LNCaP clone FGC (cell line): ENCODE results near the gene SELENBP1.
A peak's percentile ranks its signal among the peaks of the same experiment; 100 is the strongest.

Source experiments
- DNase-seq: peaks from one replicate; pipeline ENCODE4 v3.0.0-alpha.2; 2011; ENCODE audit warnings: low read depth
- H3K4me3 ChIP-seq: 2 replicates; pipeline ENCODE4 v1.5.1; 2011; ENCODE audit warnings: mild to moderate bottlenecking, low read depth, low read length, control low read depth
- TF ChIP-seq, protein P1 (sequence below): IDR thresholded peaks from 2 replicates; pipeline ENCODE4 v1.5.1; 2012; ENCODE audit warnings: mild to moderate bottlenecking; ENCODE audit not compliant: control insufficient read depth, insufficient read depth; ENCODE audit errors: extremely low read depth

SELENBP1 gene

DNA sequence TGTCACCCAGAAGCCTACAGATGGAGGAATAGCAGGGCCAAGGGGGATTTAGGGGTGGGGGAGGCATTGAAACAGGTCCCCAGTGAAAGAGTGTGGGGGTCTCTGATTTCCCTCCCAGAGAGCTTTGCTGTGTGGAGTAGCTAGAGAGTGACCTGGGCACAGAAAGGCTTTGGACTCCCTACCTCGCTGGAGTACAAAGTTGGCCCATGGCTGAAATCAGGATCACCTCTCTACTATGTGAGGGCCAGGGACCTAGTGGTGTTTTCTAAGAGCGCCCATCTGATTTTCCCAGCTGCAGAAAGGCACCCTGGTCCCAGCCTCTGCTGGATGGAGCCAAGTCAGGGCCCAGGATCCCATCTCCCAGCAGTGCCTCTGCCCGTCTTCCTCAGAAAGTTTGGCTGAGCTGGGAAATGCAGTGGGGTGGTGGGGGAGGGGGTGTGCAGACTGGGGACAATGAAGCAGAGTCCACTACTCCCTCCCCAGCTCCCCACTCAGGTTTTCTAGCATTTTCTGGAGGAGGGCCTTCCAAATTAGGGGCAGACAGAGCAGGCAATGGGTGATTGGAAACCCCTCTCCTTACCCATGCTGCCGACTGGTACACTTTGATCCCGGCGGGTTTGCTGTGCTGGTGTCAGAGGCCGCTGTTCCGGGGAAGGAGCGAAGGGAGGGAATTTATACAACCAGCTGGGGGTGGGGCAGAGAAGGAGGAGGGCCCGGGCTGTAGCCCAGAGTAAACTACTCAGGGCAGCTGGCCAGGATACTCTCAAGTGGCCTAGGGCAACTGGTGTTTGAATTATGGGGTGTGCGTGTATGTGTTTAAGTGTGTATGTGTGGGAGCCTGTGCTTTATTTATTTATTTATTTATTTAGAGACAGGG is at the start of gene SELENBP1:
Gene SELENBP1, minus strand, starts transcription at position 648 of the 877 bp plus-strand sequence. Its CDS starts 64 bp downstream, at position 584.
- DNase-seq, result peak; percentile 86
- H3K4me3 ChIP-seq, result peak within 1 kb of the TSS; percentile 86
- TF ChIP-seq, protein P1, sequence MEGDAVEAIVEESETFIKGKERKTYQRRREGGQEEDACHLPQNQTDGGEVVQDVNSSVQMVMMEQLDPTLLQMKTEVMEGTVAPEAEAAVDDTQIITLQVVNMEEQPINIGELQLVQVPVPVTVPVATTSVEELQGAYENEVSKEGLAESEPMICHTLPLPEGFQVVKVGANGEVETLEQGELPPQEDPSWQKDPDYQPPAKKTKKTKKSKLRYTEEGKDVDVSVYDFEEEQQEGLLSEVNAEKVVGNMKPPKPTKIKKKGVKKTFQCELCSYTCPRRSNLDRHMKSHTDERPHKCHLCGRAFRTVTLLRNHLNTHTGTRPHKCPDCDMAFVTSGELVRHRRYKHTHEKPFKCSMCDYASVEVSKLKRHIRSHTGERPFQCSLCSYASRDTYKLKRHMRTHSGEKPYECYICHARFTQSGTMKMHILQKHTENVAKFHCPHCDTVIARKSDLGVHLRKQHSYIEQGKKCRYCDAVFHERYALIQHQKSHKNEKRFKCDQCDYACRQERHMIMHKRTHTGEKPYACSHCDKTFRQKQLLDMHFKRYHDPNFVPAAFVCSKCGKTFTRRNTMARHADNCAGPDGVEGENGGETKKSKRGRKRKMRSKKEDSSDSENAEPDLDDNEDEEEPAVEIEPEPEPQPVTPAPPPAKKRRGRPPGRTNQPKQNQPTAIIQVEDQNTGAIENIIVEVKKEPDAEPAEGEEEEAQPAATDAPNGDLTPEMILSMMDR, result no peak

DNA sequence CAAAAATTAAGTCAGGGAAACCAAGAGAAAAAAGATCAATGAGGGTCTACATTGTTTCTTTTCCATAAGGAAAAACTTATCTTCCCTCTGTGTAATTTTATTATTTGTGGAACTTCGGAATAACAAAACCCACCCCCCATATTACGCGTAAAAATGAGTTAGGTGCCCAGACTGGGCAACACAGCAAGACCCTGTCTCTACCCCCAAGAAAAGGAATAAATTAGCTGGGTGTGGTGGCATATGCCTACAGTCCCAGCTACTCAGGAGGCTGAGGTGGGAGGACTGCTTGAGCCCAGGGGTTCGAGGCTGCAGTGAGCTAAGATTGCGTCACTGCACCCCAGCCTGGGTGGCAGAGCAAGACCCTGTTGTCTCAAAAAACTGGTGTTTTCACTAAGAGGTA is 47.3 kb upstream of the SELENBP1 start:
- TF ChIP-seq, protein P1, result no peak
- no peak for DNase-seq
- H3K4me3 ChIP-seq, result no peak overlapping the region

DNA sequence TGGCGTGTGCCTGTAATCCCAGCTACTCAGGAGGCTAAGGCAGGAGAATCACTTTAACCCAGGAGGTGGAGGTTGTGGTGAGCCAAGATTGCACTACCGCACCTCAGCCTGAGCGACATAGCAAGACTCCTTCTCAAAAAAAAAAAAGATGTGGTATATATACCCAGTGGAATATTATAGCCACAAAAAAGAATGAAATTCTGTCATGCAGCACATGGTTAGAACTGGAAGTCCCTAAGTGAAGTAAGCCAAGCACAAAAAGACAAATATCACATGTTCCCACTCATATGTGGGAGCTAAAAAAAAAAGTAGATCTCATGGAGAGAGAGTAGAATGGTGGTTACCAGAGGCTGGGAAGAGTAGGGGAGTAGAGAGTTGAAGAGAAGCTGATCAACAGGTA is 45.6 kb upstream of the SELENBP1 start:
- DNase-seq, result no peak
- no peak overlapping the region for H3K4me3 ChIP-seq
- TF ChIP-seq, protein P1, result no peak

DNA sequence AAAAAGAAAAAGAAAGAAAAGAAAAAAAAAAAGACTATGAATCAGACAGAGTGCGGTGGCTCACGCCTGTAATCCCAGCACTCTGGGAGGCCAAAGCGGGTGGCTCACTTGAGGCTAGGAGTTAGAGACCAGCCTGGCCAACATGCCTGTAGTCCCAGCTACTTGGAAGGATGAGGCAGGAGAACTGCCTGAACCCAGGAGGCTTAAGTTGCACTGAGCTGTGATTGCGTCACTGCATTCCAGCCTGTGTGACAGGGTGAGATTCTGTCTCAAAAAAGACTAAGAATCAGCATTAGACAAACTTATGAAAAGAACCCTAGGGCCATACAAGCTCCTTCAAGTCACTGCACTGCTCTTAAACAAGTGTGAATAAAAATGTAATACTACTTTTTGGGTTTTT is 43.7 kb upstream of the SELENBP1 start:
- no peak for DNase-seq
- H3K4me3 ChIP-seq, result no peak overlapping the region
- TF ChIP-seq, protein P1, result no peak

DNA sequence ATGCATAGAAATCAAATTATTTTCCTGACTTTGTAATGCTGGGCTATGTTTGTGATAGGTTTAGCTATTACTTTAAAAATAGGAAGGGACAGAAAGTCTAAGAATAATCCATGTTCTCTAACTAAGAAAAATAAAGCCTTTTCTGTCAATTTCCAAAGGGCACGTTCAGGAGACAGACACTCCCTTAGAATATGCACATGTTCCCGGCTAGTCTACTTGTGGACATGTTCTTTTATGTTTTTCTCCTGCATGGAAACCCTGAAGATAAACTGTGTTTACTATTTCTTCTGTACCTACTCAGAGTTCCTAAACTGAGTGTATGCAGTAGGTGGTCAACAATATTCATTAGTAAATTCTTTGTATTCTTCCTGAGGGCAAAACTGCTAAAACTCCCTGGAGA is 39.4 kb upstream of the SELENBP1 start:
- no peak overlapping the region for H3K4me3 ChIP-seq
- no peak for DNase-seq
- TF ChIP-seq, protein P1, result no peak

DNA sequence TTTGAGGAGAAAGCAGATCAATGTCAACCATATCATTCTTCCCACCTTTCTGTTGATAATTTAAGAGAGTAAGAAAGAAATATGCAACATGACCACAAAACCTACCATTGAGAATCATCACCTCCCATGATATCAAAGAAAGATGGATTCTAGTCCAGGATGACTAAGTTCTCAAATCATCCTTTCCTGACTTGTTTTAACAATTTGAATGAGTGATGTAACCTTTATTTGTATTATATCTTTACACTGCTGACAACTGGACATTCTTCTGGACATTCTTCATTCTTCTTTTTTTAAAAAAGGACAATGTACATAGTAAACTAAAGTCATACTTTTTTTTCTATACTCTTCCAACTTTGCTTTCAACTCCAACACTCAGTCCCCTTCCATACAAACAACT is 36.4 kb upstream of the SELENBP1 start:
- no peak overlapping the region for H3K4me3 ChIP-seq
- no peak for DNase-seq
- TF ChIP-seq, protein P1, result no peak
